G401 (cell line): ENCODE measurements around the gene GRID2. TPM values are rescaled to one million over a fixed set of nuclear protein-coding genes. Genes with fewer than 3 reads are reported as not detected.
"Not testable (repeated sequence)": the region's sequence is repeated elsewhere in the genome, so short reads cannot be mapped to it uniquely, and the experiment has no call there.

Source experiments
- DNase-seq: peaks from one replicate; pipeline ENCODE4 v3.0.0-alpha.2; 2015; ENCODE audit warnings: low spot score
- in situ Hi-C: cut with HindIII; loops from 2 replicates; pipeline ENCODE4 v1.10.0; 2016; ENCODE audit warnings: low sequenced_read_pairs, mixed read lengths
- total RNA-seq: library from RNA; depleted of rRNA; stranded (reverse); fragments of >200 nt; shearing (Covaris generic); gene quantifications from 2 replicates; pipeline ENCODE4 v1.2.3, GENCODE V29; 2014

The GRID2 gene
- total RNA-seq, 1 experiment from 2014 or later, result not detected

DNA sequence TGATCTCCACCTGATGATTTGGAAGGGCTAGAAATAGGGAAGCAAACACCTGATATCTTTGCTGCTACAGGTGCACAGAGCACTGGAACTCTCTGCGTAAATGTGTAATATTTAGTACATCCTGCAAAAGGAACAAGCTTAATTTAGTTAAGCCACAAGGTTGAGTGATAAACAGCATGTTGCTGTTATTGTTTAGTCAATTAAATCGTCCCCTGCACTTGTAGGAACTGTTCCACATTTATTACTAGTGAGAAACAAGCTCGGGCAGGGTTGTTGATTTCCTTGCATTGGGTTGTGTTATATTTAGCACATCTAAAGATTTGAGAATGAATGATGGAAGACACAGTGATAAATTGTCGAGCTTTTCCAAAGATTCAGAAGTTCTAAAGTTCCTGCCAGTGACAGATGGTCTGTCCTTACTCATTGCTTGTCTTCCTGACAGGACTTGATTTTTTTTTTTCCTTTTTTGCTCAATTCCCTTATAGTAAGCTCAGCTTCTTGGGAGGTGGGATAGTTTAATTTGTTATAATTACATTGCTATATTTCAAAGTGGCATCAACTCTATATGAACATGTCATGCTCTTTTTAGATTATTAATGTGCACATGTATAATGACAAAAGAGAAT is 897.8 kb downstream of the GRID2 start:
- in situ Hi-C loops, result no loop called here
- DNase-seq, result peak; percentile 62

DNA sequence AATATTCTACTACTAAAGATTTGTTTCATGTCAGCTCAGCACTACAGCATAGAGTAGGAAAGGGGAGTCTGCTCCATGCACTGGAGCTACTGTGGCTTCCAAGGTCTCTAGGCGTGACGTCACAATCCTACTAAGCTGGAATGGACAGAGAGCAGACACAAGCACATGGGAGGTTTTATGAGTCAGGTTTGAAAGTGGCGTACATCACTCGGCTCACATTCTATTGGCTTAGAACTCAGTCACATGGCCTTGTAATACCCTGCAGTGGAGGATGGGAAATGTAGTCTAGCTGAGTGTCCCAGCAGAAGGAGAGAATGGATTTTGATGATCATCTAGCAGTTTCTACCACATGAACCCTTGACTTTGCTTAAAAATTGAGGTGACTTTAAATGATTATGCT is 899.9 kb downstream of the GRID2 start:
- in situ Hi-C loops, result no loop called here
- no peak for DNase-seq

DNA sequence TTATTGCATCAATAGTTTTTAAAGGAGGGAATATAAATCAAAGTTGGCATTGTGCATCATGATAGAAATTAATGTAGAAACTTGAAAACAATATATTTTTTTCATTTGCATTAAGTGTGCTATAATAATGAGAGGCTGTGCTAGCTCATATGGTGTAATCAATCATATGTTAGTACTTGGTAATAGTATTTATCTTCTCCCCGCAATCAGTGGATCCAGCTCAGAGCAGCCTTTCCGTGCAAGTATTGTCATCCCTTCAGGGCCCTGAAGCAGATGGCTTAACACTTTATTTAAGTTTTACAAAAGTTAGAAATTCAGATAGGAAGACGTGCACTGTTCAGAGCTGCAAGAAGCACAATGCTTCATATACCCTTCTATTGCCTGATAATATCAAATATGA is 908.5 kb downstream of the GRID2 start:
- in situ Hi-C loops, result no loop called here
- DNase-seq, result no peak

DNA sequence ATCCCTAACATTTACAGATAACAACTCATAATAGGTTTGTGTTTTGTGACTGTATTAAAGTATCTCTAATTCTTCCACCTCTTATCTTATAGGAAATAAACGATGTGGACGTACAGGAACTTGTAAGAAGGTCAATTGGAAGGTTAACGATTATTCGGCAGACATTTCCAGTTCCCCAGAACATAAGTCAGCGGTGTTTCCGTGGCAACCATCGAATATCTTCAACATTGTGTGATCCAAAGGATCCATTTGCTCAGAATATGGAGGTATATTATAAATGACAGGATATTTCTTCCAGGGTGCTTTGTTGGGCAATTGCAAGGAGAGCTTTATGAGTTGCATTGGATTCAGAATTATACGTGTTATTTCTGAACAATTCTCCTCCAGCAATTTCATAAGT is 912.9 kb downstream of the GRID2 start:
- in situ Hi-C loops, result no loop called here
- DNase-seq, result no peak

DNA sequence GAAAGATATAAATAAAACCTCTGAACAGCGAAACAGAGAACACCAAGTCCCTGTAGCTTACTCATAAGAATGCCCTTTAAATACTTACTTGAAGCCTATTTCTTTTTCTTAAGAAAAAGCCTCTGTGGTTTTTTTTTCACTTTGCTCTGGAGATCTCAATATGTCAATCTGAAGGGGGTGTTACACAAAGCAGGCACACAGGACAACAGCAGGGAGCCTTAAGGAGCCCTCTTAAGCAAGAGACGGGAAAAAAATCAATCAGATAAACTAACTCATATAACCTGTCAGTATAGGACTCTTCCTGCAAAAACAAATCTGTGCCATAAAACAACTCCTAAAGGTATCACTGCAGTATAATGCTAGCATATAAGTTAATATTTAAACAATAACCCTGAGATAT is 913.7 kb downstream of the GRID2 start:
- no peak for DNase-seq
- in situ Hi-C loops, result no loop called here

DNA sequence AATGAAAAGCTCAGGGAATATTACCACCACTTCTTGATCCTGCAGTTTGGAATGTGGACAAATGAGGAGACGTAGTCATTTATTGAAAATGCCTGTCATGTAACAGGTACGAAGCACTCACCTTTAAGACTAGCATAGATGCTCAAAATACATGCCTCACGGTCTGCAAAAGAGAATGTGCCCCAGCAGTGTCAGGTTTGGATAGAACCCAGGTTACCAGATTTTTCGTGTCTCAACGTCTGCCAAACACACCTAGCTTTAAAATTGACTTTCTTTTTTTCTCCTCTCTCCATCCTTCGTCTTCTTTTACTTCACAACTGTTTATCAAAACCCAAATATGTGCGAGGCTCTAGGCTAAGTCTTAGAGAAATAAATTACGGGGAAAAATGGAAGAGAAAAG is 918.0 kb downstream of the GRID2 start:
- in situ Hi-C loops, result no loop called here
- DNase-seq, result peak; percentile 73

DNA sequence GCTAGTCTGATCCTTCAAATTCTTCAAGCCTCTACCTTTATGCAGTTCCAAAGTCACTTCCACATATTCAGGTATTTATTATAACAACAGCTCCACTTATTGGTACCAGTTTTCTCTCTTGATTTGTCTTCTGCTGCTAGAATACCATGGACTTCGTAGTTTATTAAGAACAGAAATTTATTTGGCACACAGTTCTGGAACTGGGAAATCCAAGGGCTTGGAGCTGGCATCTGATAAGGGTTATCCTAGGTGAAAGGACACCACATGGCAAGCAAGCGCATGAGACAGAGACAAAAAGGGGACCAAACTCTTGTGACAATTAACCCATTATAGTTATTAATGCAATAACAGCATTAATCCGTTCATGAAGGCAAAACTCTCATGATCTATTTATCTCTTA is 924.3 kb downstream of the GRID2 start:
- peak; percentile 85 for DNase-seq
- in situ Hi-C loops, result no loop called here

DNA sequence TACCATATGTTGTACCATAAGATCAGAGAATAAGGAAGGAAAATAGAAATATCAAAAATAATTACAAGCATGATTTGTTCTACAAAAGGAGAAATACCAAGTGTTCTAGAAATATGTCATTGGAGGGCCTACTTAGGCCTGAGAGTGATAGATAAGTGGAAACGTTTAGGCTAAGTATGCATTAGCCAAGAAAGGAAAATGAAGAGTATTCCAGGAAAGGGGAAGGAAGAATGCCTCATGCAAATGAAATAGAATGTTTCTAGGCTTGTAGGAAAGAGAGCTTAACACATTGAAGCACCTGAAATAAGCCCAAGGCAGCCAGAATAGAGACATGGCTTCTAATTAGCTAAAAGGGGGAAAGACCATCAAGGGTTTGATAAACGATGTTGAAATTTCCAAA is 929.1 kb downstream of the GRID2 start:
- DNase-seq, result no peak
- in situ Hi-C loops, result no loop called here

DNA sequence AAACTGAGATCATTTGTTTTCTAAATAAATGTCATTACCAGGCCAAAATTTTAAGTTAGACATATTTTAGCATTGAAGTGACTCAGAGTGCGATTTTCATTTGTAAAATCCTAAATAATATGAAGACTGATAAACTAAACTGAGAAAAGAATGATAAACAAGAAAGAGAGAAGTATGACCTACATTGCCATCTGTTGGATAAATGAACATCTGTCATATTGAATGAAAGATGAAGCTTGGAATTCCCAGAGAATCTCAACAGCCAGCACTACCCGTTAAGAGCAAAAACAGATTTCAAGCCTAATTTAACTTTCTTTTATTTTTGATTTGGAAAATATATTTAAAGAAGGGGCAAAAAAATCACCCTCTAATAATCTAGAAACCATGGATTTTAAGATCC is 933.8 kb downstream of the GRID2 start:
- DNase-seq, result peak; percentile 90
- in situ Hi-C loops, result no loop called here

DNA sequence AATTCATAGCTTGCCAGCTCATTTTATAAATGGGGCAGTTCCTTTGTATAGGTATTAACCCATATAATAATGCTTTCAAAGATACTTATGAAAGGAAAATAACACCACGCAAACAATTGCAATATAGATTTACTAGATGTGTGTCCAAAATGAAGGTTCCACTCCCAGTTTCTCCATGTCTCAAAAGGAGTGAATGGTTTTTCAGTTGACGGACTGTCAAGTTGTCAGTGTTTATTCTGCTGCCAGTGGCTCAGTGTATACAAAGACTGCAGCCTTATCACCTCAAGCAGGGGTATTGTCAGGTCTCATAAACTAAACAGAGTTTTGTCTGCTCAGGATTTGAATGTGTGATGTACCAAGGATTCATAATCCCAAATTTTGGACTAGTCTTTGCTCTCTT is 939.5 kb downstream of the GRID2 start:
- in situ Hi-C loops, result no loop called here
- DNase-seq, result no peak

DNA sequence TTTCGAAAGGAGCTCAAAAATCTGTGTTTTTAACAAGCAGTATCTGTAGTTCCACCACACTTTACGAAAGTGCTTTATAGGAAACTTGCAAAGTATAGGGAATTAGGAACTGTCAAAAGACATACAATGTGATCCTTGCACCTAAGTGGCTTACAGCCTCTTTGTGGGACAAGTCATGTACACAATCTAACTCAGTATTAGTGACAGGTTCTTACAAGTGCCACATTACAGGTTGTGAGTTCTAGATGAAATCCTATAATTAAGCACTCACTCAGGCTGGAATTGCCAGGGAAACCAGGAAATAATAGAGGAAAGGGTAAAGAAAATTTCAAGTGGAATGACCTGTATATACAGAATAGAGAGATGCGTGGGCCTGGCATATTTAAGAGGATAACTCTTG is 957.4 kb downstream of the GRID2 start:
- in situ Hi-C loops, result no loop called here
- DNase-seq, result no peak

DNA sequence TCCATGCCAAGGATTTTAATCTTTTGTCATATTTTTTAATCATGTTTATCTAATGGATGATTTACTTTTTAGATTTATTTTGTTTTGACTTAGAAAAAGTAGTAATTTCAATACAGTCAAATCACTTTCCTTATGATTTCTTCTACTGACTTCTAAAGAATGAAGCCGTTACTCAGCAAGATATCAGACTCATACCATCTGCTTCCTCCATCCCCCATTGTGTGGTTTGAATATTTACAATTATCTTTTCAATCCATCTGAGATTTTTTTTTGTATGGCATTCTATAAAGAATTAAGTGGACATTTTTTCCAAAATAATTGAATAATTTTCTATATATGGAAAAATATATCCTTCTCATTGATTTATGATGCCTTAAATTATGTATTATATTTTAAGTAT is 959.4 kb downstream of the GRID2 start:
- in situ Hi-C loops, result no loop called here
- DNase-seq, result peak; percentile 35

DNA sequence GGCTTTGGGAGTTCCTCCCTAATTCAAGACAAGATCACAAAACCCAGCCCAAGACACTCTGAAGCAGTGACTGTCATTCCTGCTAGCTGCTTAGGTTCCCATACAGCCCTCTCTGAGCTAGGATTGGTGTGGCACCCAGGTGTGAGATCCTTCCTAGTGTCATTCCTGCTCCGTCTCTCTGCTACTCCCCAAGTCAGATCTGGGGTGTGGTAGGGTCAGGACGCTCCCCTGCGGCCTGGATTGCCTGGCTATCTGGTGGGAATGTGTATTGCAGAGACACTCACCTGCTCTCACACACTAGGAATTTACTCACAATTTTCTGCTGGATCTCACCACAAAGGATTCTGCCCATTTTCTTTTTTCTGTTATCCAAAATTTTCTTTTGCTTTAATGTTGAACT is 964.0 kb downstream of the GRID2 start:
- in situ Hi-C loops, result no loop called here

DNA sequence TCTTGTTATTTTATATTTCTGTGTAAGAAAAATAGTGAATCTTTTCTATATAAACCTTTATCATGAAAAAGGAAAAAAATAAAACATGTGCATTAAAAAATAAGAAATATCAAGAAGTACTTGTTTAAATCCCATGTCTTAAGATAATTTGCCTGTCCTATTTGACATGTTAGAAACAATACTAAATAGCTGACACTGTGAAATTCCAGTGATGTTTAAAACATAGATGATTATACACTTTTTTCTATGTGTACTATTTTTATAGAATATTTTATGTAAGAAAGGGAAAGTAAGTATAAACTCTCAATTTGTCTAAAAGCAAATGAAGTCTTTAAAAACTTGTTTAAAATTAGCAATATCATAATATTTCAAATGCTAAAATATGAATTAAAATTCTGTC is 981.6 kb downstream of the GRID2 start:
- DNase-seq, result no peak
- in situ Hi-C loops, result no loop called here

More for the DNA sequence above, 964.0 kb downstream of the GRID2 start:
- no peak for DNase-seq

DNA sequence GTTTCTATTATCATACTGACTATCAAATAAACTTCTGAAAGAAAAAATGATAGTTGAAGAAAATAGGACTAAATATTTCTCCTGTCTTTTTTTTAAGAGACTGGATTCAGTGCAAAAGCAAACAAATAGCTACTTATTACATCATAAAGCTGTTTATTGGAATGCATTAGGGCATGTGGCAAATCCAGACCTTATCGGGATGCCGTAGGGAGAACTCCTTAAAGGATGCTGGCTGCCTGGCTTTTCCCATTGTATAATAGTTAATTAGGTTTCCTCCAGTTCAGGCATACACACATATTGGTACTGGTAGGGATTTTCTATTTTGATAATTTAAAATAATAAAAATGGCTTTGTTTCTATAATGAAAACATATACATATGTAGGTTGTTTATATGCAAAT is 985.5 kb downstream of the GRID2 start:
- DNase-seq, result no peak
- in situ Hi-C loops, result no loop called here

DNA sequence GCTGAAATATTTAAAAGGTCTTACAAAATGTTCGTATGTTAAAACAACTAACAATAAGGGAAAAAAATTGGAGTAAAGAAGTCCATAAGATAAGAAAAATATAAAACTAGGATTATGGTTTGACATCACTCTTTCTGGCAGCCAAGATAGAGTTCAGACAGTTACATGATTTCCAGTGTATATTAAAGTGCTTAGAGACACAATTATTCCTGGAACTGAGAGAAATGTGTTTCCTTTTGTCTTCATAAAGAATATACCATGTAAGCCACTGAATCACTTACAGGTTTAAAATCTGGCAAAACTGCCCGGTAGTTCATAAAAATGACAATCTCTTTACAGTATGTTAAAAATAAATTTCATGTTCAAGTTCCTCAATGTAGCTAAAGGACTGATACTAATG is 986.1 kb downstream of the GRID2 start:
- DNase-seq, result no peak
- in situ Hi-C loops, result no loop called here

DNA sequence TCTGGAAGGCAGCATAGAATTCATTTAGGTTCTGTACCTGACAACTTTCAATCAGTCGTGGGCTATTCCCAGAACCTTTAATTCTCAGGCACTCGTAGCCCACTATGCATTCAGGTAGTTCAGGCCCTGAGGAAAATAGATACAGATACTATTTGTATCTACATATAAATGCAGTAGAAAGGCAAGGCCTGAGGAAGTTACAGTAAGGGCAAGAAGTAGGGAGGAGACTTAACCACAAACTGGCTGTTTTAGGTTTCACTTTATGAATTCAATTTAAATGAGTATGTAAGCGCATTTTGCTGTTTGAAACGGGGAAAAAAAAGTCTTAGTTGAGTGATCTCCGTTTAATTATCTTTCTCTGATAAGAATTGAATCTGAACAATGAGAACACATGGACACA is 995.4 kb downstream of the GRID2 start:
- no peak for DNase-seq
- in situ Hi-C loops, result no loop called here

DNA sequence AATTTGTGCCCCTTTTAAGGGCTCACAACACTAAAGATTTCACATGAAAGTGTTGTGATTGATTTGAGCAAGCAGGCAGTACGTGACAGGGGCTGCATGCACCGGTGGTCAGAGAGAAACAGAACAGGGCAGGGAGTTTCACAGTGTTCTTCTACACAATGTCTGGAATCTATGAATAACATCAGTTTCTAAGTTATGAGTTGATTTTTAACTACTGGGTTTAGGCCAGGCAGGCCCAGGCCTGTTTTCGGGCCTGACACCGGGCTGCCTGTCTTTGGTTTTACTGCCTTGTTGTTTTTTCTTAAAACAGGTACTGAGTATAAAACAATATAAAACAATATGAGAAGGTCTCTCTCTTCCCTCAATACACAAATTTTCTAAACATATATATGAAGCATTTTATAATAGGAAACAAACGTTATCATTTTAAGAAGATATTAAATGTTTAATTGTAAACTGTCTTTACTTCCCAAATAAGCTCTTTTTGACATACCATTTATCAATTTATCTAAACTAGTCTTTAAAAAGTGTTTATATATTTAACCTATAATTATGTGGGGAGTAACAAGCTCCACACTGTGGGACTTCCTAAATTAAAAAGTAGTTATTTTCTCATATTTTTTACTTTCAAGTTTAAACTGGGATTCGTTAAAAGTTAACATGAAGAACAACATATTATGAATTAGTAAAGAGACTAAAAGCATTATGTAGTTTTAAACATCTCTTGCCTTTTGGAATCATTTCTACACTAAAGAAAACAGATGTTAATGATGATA is 997.2 kb downstream of the GRID2 start:
- in situ Hi-C loops, DNase-seq: not testable (repeated sequence)

DNA sequence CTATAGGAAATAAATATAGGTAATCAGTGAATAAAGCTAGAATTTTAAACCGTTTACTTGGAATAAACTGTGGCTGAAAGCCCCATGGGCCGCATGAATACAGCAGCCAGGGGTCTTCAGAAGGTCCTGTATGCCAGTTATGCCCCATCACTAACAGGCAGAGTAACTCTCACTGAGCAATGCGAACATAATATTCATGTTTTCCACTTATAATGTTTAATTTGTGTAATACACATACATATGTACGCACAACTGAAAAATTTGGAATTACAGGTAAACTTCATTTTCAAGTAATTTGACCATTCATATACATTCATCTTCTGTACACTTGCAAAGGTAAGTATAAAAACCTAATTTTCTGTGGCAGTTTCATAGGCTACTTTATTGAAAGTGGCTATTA is 998.5 kb downstream of the GRID2 start:
- no peak for DNase-seq
- in situ Hi-C loops, result no loop called here

DNA sequence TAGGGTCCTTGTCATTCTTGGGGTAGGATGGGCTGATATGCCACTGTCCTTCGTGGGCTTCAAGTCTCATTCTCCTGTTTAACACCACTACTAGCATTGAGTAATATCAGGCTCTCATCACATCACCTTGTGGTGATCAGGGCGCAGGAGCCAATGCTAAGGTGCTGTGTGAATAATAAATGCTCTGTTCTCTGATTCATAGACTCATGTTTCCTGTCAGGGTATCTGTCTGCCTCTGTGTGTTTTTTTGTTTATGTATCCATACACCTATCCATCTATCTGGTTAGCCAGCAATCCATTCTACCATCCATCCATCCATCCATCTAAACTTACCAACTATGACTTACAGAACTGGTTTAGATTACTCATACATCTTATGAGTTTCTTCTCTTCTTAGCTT is 999.7 kb downstream of the GRID2 start:
- in situ Hi-C loops, result no loop called here
- DNase-seq, result no peak

DNA sequence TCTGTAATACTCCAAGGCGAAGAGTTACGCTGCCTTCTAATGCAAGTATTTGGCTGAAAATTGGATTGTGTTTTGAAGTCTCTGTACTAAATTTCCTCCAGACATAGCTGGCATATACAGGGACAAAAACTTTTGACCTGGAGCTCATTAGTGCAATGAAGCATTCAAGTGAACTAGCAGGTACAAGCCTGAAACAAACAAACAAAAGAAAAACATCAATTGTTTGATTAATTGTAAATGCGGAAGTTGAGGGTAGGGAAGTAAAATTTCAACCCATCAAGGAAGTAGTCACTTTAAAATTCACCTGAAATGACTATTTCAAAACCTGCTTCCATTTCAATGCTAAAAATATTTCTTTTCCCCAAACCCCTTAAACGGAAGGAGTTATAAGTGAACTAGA is 1008.5 kb downstream of the GRID2 start:
- in situ Hi-C loops, result no loop called here

More for the DNA sequence above, 1008.5 kb downstream of the GRID2 start:
- DNase-seq, result no peak
